Smooth muscle cell of the brain vasculature (primary cell): ENCODE measurements around the gene ZNRF2.
"Not testable (repeated sequence)": the region's sequence is repeated elsewhere in the genome, so short reads cannot be mapped to it uniquely, and the experiment has no call there.

Source experiments
- DNase-seq: peaks from one replicate; pipeline ENCODE4 v3.0.0-alpha.2; 2012; ENCODE audit warnings: low read depth, low spot score

ZNRF2 gene

DNA sequence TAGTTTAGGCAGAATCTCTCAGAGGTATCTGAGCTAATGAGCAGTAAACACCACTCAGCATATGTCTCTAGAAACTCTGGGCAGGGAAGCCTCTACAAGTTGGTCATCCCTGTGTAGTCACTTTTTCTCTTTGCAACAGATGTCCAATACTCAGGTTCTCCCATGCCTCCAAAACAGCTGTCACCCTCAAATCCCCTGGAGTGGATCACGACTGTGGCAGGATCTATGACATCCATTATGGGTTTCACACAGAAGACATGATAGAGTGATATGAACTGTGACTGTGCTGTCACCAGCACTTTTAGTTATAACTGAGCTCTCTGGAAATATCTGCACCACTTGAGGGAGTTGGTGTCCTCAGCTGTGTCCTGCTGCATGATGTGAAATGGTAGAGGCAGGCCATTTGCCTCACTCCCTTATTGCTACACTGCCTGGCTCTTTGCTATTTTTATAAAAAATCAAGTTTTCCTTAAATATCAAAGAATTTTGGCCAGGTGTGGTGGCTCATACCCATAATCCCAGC lies 24.1 kb upstream of the ZNRF2 start:
- no peak for DNase-seq

DNA sequence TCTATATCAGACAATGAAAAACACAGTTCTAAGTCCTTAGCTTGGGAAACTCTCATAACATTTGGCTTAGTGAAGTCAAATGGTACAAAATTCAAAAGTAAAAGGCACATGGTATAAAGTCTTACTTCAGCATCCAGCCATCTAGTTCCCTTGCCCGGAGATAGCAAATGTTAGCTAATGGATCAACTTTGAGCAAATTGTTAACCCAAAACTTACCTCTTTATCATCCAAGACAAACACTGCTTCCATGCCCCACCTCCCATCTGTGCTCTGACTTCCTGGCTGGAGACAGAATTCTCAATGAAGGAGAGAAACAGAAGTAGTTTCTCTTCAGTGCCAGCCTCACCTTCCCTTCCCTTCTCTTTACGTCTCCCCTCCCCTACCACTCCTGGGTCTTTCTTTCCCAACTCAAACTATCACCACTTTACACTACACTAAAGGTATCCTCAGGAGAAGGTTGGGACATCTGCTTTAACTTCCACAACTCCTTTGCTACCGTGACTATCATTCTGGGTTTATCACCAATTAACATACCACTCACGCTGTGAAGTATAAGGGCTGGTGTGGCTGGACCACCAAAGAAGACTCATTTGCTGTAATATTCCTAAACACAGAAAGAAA lies 21.2 kb upstream of the ZNRF2 start:
- no peak for DNase-seq

DNA sequence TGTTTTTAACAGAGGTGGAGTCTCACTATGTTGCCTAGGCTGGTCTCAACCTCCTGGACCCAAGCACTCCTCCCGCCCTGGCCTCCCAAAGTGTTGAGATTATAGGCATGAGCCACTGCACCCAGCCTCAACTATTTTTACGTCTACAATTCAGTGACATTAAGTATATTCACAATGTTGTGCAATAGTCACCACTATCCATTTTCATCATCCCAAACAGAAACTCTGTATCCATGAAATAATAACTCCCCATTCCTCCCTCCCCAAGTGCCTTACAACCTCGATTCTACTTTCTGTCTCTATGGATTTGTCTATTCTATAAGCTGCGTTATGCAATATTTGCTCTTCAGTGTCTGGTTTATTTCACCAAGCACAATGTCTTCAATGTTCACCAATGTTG lies 20.3 kb upstream of the ZNRF2 start:
- DNase-seq = no peak

DNA sequence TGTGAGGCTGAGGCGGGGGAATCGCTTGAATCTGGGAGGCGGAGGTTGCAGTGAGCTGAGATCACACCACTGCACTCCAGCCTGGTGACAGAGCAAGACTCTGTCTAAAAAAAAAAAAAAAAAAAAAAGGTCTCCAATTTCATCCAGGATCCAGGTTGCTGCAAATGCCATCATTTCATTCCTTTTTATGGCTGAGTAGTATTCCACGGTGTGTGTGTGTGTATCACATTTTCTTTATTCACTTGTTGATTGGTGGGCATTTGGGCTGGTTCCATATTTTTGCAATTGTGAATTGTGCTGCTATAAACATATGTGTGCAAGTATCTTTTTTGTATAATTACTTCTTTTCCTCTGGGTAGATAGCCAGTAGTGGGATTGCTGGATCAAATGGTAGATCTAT lies 19.2 kb upstream of the ZNRF2 start:
- DNase-seq = not testable (repeated sequence)

DNA sequence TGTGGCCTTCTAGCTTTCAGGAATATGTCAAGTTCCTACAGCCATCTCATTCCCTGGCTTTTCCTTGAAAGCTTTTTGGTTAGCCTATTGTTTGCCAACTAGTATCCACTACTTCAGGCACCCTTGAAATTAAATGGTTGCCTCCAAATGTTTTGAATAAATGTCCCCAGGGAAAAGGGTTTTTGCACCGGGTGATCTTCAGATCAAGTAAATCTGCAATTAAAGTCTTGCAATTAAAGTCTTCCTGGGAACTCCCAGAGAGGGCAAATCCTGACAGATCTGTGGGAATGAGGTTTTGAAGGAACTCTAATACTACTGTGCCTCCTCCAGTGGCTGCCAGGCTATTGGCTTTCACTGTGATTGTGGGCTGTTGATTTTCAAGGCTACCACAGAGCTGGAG lies 17.7 kb upstream of the ZNRF2 start:
- no peak for DNase-seq

DNA sequence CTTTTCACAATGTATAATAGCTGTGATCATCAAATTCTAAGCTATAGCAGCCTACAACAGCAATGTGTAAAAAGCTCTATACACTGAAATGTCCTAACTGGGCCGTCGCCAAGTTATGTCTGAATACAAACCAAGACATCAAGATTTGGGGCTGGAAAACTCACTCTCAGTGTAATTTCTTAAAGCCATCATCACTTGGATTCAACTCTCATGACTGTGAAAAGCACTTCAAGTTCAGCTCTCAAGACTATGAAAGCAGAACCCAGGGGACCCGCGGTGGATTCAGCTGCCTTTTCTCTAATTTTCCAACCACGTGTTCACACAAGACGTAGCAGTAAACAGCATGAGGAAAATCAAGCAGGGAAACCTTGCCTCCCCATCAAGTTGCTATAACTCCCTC lies 15.8 kb upstream of the ZNRF2 start:
- no peak for DNase-seq

DNA sequence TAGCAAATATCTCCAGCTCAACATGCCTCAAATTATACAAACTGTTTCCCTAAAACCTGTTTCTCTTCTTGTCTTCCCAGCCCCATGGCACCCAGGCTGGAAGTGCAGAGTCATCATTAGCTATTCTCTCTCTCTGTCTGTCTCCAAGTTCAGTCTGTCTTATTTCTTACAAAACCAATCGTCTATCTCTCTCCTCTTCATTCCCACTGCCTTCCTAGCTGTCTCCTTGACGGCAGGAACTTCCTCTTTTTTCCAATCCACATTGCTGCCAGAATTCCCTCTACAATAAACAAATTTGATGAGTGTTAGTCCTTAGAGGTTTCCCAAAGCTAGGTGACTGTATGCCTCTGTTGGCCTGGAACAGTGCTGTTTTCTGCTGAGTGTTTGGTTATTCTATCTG lies 14.9 kb upstream of the ZNRF2 start:
- DNase-seq = no peak

DNA sequence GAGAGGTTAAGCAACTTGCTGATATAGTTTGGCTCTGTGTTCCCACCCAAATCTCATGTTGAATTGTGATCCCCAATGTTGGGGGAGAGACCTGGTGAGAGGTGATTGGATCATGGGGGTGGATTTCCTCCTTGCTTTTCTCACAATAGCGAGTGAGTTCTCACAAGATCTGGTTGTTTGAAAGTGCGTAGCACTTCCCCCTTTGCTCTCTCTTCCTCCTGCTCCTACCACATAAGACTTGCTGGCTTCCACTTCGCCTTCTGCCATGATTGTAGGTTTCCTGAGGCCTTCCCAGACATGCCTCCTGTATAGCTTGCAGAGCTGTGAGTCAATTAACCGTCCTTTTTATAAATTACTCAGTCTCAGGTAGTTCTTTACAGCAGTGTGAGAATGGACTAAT lies 13.5 kb upstream of the ZNRF2 start:
- no peak for DNase-seq

DNA sequence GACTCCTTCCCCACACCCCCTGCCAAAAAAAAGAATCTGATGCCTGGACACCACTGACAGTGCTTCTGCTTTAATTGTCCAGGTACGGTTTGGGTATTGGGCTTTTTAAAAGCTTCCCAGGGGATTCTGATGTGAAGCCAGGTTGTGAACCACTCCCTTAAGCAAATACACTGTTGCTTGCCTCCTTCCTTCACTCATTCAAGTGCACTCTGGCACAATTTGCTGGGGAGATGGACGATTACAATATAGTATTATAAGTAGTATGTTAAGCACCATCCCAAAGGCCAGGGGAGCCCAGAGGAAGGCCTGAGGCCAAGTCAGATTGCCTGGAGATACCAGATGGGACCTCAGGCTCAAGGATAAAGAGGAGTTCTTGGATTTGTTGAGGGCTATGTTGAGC lies 12.3 kb upstream of the ZNRF2 start:
- no peak for DNase-seq

DNA sequence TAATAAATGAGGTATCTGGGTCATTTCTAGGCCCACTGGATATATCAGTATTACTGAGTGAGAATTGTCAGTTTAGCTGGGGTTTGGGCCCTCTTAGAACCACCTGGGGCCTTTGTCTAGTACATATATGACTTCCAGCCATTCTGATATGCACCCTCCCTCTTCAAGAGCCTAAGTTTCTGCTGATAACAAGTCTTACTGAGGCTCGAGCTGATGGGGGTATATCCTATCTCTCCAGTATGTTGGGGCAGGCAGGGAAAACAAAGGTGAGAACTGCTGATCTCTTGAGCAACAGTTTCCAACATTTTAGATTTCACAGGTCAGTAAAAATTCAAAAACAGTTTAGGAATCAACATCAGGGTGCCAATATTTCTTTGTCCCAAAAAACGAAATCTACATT lies 10.8 kb upstream of the ZNRF2 start:
- DNase-seq = no peak

DNA sequence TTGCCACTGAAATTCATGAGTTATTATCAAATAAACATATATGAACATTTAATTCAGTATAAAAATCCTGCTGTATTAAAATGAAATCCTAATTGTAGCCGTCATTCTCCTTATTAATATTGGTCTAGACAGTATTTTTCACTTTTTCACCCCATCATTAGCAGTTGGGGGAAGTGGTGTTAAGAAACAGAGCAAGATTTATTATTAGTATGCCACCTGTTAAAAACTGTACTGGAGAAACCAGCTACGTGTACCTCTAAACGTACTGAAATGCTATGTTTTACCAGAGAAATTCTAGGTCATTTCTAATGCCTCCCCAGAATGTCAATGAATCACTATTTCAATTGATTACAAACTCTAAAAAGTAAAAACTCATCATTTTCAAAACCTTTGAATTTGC lies 9.8 kb upstream of the ZNRF2 start:
- no peak for DNase-seq

DNA sequence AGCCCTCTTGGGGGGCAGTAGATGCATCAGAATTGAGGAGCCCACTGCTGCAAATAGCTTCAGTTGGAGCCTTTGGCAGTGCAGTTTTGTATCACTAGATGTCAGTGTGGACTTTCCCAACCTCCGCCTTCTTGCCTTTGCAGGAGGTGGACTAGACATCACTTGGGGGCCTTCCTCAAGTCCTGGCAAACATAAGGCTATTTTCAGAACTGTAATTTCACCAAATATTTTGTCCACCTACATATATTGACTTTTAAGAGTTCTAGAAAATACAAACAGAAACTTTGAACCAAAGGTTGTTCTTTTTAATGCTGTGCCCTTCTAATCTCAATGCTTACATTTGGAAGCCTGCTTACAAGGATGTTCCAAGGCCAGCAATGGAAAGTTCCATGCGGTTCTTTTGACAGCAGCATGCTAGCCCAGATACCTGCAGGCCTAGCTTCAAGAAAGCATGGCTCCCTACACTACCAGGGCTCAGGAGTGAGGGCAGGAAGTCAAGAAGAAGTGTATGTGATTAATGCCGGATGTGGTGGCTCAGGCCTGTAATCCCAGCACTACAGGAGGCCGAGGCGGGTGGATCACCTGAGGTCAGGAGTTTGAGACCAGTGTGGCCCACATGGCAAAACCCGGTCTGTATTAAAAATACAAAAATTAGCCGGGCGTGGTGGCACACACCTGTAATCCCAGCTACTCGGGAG lies 8.0 kb upstream of the ZNRF2 start:
- DNase-seq = peak; percentile 32

DNA sequence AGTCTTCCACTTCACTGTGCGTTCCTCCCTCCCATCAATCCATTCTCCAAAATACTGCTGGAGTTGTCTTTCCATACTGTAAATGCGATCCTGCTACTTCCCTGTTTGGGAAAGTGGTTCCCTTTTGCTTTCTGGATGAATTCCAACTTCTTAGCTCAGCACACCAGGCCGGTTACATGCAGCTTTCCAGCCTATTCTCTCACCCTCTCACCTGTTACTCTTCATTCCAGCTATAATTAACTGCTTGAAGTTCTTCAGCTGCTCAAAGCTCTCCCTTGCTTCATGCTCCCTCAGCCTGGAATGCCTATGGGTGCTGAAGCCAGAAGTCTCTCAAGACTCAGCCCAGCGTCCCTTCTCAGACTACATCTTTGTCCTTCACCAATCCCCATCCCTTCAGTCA lies 6.0 kb upstream of the ZNRF2 start:
- DNase-seq = no peak

DNA sequence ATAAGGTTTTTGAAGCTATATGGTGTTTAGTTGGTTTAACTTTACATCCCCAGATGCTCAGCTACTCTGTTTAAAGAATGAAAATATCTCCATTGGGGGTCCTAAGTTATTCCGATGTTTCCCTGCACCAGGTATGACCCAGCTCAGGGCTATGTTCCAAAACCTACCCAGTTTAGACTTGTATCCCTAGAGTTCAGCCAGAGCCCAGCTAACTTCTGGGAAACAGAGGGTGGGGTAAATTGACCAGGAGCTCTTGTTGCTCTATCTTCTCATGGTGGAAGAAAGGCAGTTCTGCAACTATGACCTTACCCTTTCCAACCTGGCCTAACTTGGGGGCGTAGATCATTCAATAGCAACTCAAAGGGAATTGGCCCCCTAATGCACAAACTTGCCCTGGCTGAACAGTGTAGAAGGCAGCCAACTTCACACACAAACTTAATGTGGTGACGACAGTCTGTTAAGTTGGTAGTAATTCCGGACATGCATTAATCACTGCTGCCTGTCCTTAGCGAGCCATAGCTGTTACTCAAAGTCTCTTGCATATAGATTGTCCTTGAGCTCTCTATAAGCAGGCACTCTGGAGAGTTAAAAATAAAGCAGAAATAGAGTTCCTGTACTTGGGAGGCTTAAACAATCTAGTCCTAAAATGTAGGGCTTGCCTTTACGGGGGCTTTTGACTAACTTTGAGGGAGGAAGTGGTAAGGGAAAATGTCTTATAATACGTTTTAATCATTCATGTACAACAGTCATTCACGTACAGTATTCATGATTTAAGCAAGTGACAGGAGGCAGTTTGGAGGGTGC lies 5.3 kb upstream of the ZNRF2 start:
- DNase-seq = no peak

DNA sequence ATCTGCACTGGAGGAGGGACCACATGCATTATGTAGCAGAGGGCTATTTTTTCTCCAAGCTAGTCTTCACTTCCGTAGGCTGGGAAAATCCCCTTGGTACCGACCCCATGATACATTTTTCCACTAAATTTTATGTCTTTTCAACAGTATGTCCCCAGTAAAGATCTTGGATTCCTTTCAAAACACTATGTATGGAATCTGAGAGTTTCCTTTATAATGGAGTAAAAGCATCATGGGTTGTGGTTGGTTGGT lies 4.8 kb upstream of the ZNRF2 start:
- DNase-seq = no peak

DNA sequence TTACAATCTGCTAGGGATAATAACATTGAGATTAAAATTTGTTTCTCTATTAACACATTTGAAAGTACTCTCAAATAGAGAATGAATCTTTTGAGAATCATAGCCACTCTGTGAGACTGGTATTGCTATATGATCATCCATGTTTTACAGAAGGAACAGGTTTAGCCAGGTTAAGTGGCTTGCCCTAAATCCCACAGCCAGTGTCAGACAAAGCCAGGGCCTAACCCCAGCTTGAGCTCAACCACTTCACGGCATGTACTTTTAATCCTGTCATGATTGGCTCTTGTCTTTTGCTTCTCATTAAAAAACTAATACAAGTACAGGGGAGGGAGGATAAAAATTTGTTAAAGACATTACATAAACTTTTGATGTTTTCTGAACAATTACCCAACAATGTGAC lies 3.8 kb upstream of the ZNRF2 start:
- no peak for DNase-seq

DNA sequence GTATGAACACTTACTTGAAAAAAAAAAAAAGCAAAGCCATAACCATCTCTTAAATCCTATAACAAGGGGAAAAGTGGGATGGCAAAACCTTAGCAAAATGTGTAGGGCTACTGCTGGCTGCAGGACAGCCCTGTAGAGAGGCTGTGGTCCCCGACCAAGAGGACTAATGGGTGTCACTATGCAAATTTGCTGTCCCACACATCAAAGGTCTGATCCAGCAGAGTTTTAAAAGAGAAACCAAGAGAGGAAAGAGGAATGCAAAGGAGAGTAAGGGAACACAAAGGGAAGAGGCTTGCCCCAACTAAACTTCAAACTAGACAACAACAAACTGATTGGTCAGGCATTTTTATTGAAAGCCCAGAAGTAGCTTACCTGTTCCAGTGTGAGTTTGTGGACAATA lies 3.1 kb upstream of the ZNRF2 start:
- DNase-seq = no peak

DNA sequence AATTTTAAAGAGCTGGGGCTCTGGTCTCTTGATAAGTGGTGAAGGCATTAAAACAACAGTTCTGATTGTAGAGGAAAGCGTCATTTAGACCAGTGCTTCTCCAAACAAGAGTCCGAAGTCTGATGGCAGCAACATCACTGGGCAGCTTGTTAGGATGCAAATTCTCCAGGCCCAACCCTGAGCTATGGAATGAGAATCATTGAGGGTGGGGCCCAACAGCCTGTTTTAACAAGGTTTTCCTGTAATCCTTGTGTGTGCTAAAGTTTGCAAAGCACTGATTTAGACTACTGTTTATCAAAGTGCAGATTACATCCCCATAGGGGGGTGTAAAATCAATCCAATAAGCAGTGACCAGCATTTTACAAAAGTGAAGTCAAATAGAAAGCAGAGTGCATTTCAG lies 2.6 kb upstream of the ZNRF2 start:
- no peak for DNase-seq

DNA sequence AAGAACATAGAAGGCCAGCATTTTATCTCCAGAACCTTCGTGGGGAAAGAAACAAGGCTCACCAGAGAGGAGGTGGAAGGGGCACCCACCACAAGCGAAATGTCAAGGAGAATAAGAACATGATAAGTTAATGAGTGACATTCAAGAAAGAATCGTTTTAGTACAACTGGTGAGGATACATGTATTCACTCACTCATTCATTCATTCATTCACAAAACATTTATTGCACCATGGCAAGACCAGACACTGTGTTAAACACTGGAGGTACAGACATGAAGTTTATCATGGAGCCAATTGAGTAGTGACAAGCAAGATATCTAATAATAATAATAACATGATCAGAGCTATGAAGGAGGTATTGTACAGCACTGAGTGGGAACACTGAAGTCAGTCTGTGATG lies 1.7 kb upstream of the ZNRF2 start:
- DNase-seq = no peak

DNA sequence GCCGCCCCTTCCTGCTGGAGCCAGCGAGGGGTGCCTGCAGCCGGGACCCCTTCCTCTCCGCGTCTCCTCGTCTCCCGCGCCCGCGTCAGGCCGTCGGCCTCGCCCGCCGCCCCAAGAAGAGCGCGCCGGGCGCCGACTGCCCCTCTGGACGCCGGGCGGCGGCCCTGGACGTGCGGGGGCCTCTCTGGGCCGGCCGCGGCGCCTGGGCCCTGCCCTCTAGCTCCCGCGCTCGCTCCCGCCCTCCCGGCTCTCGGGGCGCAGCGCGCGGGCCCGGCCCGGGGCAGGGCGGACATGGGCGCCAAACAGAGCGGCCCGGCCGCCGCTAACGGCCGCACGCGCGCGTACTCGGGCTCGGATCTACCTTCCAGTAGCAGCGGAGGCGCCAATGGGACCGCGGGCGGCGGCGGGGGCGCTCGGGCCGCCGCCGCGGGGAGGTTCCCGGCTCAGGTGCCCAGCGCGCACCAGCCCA lies 704 bp downstream of the ZNRF2 start:
- no peak for DNase-seq

DNA sequence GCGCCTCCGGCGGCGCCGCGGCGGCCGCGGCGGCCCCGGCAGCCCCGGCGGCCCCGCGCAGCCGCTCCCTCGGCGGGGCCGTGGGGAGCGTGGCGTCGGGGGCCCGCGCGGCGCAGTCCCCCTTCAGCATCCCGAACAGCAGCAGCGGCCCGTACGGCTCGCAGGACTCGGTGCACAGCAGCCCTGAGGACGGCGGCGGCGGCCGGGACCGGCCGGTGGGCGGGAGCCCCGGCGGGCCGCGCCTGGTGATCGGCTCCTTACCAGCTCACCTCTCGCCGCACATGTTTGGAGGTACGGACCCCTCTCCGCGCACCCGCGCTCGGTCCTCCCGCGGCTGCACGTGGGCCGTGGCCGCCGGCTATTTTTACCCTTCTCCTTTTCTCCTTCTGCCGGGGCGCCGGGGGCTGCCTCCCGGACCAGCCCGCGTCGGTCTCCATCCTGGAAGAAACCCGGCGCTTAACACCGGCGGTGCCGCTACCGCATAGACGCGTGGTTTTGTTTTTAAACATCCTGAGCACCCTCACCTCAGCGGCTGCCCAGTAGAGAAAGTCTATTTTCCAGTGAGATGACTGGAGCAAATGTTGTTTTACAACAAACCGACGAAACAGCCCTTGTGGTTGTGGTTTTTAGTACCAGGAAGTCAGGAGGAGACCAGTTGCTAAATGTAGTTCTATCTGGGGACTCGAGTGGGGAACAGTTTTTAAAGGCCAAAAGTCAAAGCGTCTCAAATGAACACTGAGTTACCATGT lies 1.3 kb downstream of the ZNRF2 start:
- DNase-seq = no peak

DNA sequence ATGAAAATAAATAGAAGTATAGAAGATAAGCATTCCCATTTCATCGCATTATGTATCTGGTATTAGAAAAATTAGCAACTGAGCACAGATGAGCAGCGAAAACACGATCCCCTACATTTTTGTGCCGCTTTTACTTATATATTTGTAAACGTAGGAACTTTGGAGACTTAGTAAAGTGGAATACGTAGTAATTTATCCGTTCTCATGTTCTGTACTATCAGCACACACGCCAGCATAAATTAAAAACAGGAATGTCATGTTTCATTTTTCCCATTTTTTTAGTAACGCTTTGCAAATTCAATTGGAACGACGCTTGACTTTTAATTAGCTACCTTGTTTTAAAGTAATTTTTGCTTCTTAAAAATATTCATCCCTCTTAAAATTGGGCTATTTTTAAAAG lies 2.4 kb downstream of the ZNRF2 start:
- no peak for DNase-seq
